Ovary (tissue), 9 donors: ENCODE data around the gene FYN. TPM values are rescaled to one million over a fixed set of nuclear protein-coding genes. Genes with fewer than 3 reads are reported as not detected.

ENCODE experiments used
- DNase-seq, 5 donors: peaks; one replicate each; pipeline ENCODE4 v3.0.0-alpha.2; 2019 to 2020
- H3K27ac ChIP-seq, 2 donors: fragments of 200-600 bp; one replicate each; pipeline versions ENCODE4 v1.5.1 to v1.8.0; 2019 to 2022
- H3K27me3 ChIP-seq: fragments of 200-600 bp; one replicate; pipeline ENCODE4 v1.8.0; 2022
- H3K36me3 ChIP-seq: fragments of 200-600 bp; sonication (generic); one replicate; pipeline ENCODE4 v1.5.1; 2019
- H3K4me1 ChIP-seq: one replicate; pipeline ENCODE4 v1.8.1; 2013; ENCODE audit warnings: mild to moderate bottlenecking, moderate library complexity; ENCODE audit not compliant: insufficient read depth
- H3K4me3 ChIP-seq: fragments of 200-600 bp; sonication (generic); one replicate; pipeline ENCODE4 v1.5.1; 2017
- H3K9me3 ChIP-seq, 2 donors: fragments of 200-600 bp in 1 of 2; sonication (generic) in 1 of 2; one replicate each; pipeline versions ENCODE4 v1.5.1 to v1.8.1; 2013 to 2019; ENCODE audit warnings: mild to moderate bottlenecking in 1 of 2, moderate library complexity in 1 of 2
- CTCF ChIP-seq, 3 donors: fragments of 450-650 bp in 2 of 3; fragments of 200-600 bp in 1 of 3; IDR thresholded peaks; one replicate each; pipeline versions ENCODE4 v1.5.1 to v1.8.0; 2016 to 2022; ENCODE audit warnings: antibody characterized with exemption in 3 of 3, mild to moderate bottlenecking in 1 of 3
- EP300 ChIP-seq: sonication (generic); formaldehyde crosslinking; IDR thresholded peaks from one replicate; pipeline ENCODE4 v1.6.1; 2017; ENCODE audit warnings: antibody characterized with exemption
- POLR2A ChIP-seq: fragments of 450-650 bp; IDR thresholded peaks from one replicate; pipeline ENCODE4 v1.6.1; 2017; ENCODE audit warnings: antibody characterized with exemption, mild to moderate bottlenecking, moderate library complexity
- WGBS, 3 donors: extraction: QIAGEN DNeasy Blood & Tissue Kit in 1 of 3; methylation state at CpG; one replicate each; pipeline versions ENCODE4 v1.1.5 to v1.1.7; 2013 to 2017; 5-methylcytosine and 5-hydroxymethylcytosine counted together
- intact Hi-C, 4 donors: fragments of 100-400 bp; cut with DNase I; formaldehyde crosslinking; loops; one replicate each; pipeline versions ENCODE4 v1.11.0 to v1.15.1; 2022 to 2023
- polyA plus RNA-seq, 2 donors: library from polyadenylated mRNA; stranded (reverse); fragments of 200-250 nt in 1 of 2; fragments of 350-450 nt in 1 of 2; fragmentation: Illumina TruSeq in 1 of 2; extraction: RNeasy Lipid Tissue Mini Kit (QIAGEN cat#74804) in 1 of 2; gene quantifications; one replicate each; pipeline ENCODE4 v1.2.3, GENCODE V29; 2013 to 2014
- total RNA-seq, 7 donors: library from RNA; depleted of rRNA in 2 of 7; stranded (reverse); fragments of >200 nt in 2 of 7; fragmentation: NEBNext Ultra II Directional in 3 of 7; extraction: Animal tissue kit (Norgen Biotek cat#: 25700) in 3 of 7; gene quantifications; one replicate each; pipeline versions ENCODE4 v1.1.0 to v1.2.4, GENCODE V29; 2016 to 2023
- donor health status: DM: no; HTN: no; CAD: no; lungs with moderate emphysema.
- donor health status: DM: no; HTN: no; CAD: no.
- donor health status: Bipolar disorder and iron deficiency.
- donor health status: DM: yes; HTN: yes; CAD: no.
- donor health status: DM: no; HTN: no; CAD: no.
- donor health status: DM: yes; HTN: yes; CAD: no.

The FYN gene
- total and polyA plus RNA-seq, 9 donors, result 37.2 to 116 (median 72.7) TPM

- H3K9me3 ChIP-seq, result no peaks in the 10 kb centered on the region
- no peak for DNase-seq
- no peak for TF ChIP-seq POLR2A
- no peak for TF ChIP-seq CTCF (IDR thresholded peaks at IDR 0.05)
- no peak for TF ChIP-seq EP300
- WGBS, 3 donors, result 84 to 90% (median 88%) methylated on average over 3 of the region's 3 CpGs
- H3K27me3 ChIP-seq, result no peaks in the 10 kb centered on the region
- intact Hi-C loops, result loop anchor here in 2 of 4 donors (10.0 kb wide), 1 partner anchor 344 kb away; no protein-coding TSS in a partner anchor
- H3K27ac ChIP-seq, result no peak overlapping the region
- H3K4me1 ChIP-seq, result no peaks in the 10 kb centered on the region
- no peaks in the 10 kb centered on the region for H3K36me3 ChIP-seq
- H3K4me3 ChIP-seq, result no peak overlapping the region
These were observed 172.1 kb downstream of the FYN start for GRCh38 chr6:111701146-111701545.

GRCh38 chr6:111700135-111700690 lies 173.0 kb downstream of the FYN start:
- no peaks in the 10 kb centered on the region for H3K9me3 ChIP-seq
- no peak overlapping the region for H3K27ac ChIP-seq
- no peak for DNase-seq
- intact Hi-C loops, result loop anchor here in 2 of 4 donors (10.0 kb wide), 1 partner anchor 345 kb away; no protein-coding TSS in a partner anchor
- no peaks in the 10 kb centered on the region for H3K4me1 ChIP-seq
- TF ChIP-seq POLR2A (no peak), CTCF (IDR thresholded peaks at IDR 0.05) (no peak), EP300 (no peak)
- no peaks in the 10 kb centered on the region for H3K36me3 ChIP-seq
- no peak overlapping the region for H3K4me3 ChIP-seq
- WGBS, 3 donors, result 93 to 94% (median 94%) methylated on average over 18 of the region's 18 CpGs
- H3K27me3 ChIP-seq, result no peaks in the 10 kb centered on the region

DNA sequence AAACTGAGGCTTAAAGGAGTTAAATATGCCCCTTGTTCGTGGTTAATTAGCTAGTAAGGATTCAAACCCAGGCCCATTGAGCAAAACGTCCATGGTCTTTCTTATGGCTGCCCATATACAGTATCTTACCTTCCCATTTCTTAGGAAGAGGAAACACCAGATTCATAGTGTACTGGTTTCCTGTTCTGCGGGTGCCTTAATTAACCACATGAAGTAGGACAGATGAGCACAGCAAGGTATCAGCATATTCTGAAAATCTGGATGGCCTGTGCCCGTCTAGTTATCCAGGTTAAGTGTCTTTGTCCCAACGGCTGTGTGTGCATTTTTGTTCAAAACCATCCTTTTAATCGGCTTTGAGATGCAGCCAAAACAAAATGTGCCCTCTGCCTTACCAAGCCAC lies 174.1 kb downstream of the FYN start:
- Histone ChIP-seq H3K9me3 (no peaks in the 10 kb centered on the region), H3K27me3 (no peaks in the 10 kb centered on the region), H3K4me3 (no peak overlapping the region), H3K36me3 (no peaks in the 10 kb centered on the region), H3K27ac (no peak overlapping the region), H3K4me1 (no peaks in the 10 kb centered on the region)
- intact Hi-C loops, result no loop called here
- TF ChIP-seq EP300 (no peak), POLR2A (no peak), CTCF (IDR thresholded peaks at IDR 0.05) (no peak)
- DNase-seq, result no peak
- WGBS, 3 donors, result 78 to 93% (median 92%) methylated on average over 6 of the region's 6 CpGs

DNA sequence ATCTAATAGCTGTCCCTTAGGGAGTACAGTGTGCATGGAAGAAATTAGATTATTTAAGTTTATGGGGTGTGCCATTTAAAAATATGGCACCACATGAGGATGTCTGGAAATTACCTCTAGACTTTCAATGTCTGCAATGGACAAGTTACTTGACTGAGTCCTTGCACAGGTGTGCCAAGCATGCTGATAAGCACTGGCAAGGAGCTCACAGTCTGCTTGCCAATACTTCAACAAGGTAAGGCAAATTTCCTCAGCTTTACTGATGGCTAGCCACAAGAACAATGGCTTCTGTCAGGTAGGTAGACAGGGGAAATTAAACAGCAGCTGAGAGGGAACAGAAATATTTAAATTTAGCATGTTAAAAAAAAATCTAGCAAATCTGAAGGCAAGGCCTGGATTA lies 176.4 kb downstream of the FYN start:
- Histone ChIP-seq H3K36me3 (no peaks in the 10 kb centered on the region), H3K9me3 (no peaks in the 10 kb centered on the region), H3K27ac (no peak overlapping the region), H3K4me3 (no peak overlapping the region), H3K4me1 (no peaks in the 10 kb centered on the region), H3K27me3 (no peaks in the 10 kb centered on the region)
- no peak for DNase-seq
- TF ChIP-seq EP300 (no peak), CTCF (IDR thresholded peaks at IDR 0.05) (no peak), POLR2A (no peak)
- intact Hi-C loops, result no loop called here
